AG09309 (cell line): ENCODE measurements around the gene OTUB1.

ENCODE experiments used
- DNase-seq: peaks from one replicate; pipeline ENCODE4 v3.0.0-alpha.2; 2010; ENCODE audit warnings: low read depth
- H3K4me3 ChIP-seq: 2 replicates; pipeline ENCODE4 v1.5.1; 2011; ENCODE audit warnings: mild to moderate bottlenecking, low read depth, low read length, moderate library complexity; ENCODE audit not compliant: control insufficient read depth
- CTCF ChIP-seq: IDR thresholded peaks from 2 replicates; pipeline ENCODE4 v1.5.1; 2011; ENCODE audit warnings: mild to moderate bottlenecking, low read depth, low read length, inconsistent platforms; ENCODE audit not compliant: insufficient read depth, control insufficient read depth; ENCODE audit errors: missing control alignments

The OTUB1 gene

GRCh38 chr11:64032050-64032449 is 45.8 kb downstream of the OTUB1 start:
- no peak for TF ChIP-seq CTCF
- no peak overlapping the region for H3K4me3 ChIP-seq
- no peak for DNase-seq

GRCh38 chr11:64034411-64034811 is 48.2 kb downstream of the OTUB1 start:
- DNase-seq: no peak
- no peak overlapping the region for H3K4me3 ChIP-seq
- no peak for TF ChIP-seq CTCF

GRCh38 chr11:64035081-64035524 is 48.9 kb downstream of the OTUB1 start:
- H3K4me3 ChIP-seq: peak overlapping the region; percentile 6; the same call in 1 of the 2 replicates
- no peak for DNase-seq
- no peak for TF ChIP-seq CTCF

GRCh38 chr11:64035576-64035975 is 49.3 kb downstream of the OTUB1 start, which contains the start of gene FLRT1:
TSS of gene FLRT1 (plus strand) at chr11:64035931. CDS start at chr11:64116268, 80,337 bp downstream.
- H3K4me3 ChIP-seq: peak within 1 kb of the TSS; percentile 40
- no peak for DNase-seq
- TF ChIP-seq CTCF: no peak

GRCh38 chr11:64036087-64037026 is 50.1 kb downstream of the OTUB1 start:
- DNase-seq: no peak
- peak overlapping the region; percentile 40 for H3K4me3 ChIP-seq
- TF ChIP-seq CTCF: no peak

GRCh38 chr11:64037027-64037634 is 50.9 kb downstream of the OTUB1 start:
- no peak for DNase-seq
- H3K4me3 ChIP-seq: no peak overlapping the region
- no peak for TF ChIP-seq CTCF
